K562 (cell line): ENCODE results near the gene CLCNKA.

ENCODE experiments used
- BRCA1 ChIP-seq, 2 experiments: fragments of 450-650 bp in 1 of 2; sonication (generic) in 1 of 2; formaldehyde crosslinking in 1 of 2; IDR thresholded peaks; 2 replicates each; pipeline versions ENCODE4 v1.5.0 to v1.6.1; 2017 to 2020; ENCODE audit warnings: mild to moderate bottlenecking in 1 of 2, missing genetic modification reagents in 1 of 2
- CBFA2T3 ChIP-seq: fragments of 450-650 bp; IDR thresholded peaks from 2 replicates; pipeline ENCODE4 v1.6.1; 2017
- ELF4 ChIP-seq: fragments of 450-650 bp; formaldehyde crosslinking; IDR thresholded peaks from 2 replicates; pipeline ENCODE4 v1.4.0; 2022; ENCODE audit warnings: missing genetic modification characterization
- ETS2 ChIP-seq: IDR thresholded peaks from 2 replicates; pipeline ENCODE4 v1.6.1; 2016; ENCODE audit warnings: borderline replicate concordance, missing genetic modification characterization, mild to moderate bottlenecking, moderate library complexity, missing compliant biosample characterization; ENCODE audit not compliant: poor library complexity, severe bottlenecking
- GTF3C2 ChIP-seq: IDR thresholded peaks from 3 replicates; pipeline ENCODE4 v1.6.1; 2011; ENCODE audit warnings: borderline replicate concordance, mild to moderate bottlenecking, moderate library complexity; ENCODE audit not compliant: insufficient read length; ENCODE audit errors: extremely low read depth
- POLR2A ChIP-seq: fragments of 450-650 bp; conservative IDR thresholded peaks from 2 replicates; pipeline ENCODE4 v1.6.1; 2016
- REST ChIP-seq, 2 experiments: fragments of 450-650 bp; formaldehyde crosslinking in 1 of 2; IDR thresholded peaks; 2 replicates each; pipeline versions ENCODE4 v1.4.0 to v1.6.1; 2014 to 2020; ENCODE audit warnings: mild to moderate bottlenecking in 2 of 2, borderline replicate concordance in 1 of 2, low read depth in 1 of 2
- ZFP36 ChIP-seq: fragments of 150-350 bp; IDR thresholded peaks from 2 replicates; pipeline ENCODE4 v1.6.1; 2018; ENCODE audit warnings: low read length, low read depth; ENCODE audit not compliant: partially characterized antibody
- ZNF232 ChIP-seq: sonication (generic); formaldehyde crosslinking; IDR thresholded peaks from 2 replicates; pipeline ENCODE4 v1.8.0; 2022; ENCODE audit warnings: mild to moderate bottlenecking, missing genetic modification reagents
- TF ChIP-seq, protein P1 (sequence below), 3 experiments: IDR thresholded peaks in 2 of 3; conservative IDR thresholded peaks in 1 of 3; 2 replicates each; pipeline ENCODE4 v1.5.1; 2011 to 2012; ENCODE audit warnings: low read length in 3 of 3, mild to moderate bottlenecking in 3 of 3, control low read depth in 2 of 3, improper control_type of control experiment in 1 of 3, inconsistent platforms in 1 of 3, low read depth in 1 of 3, mixed read lengths in 1 of 3, moderate library complexity in 1 of 3; ENCODE audit not compliant: insufficient read depth in 2 of 3
- TF ChIP-seq, protein P2 (sequence below): fragments of 250-450 bp; sonication (Bioruptor Pico); IDR thresholded peaks from 2 replicates; pipeline ENCODE4 v1.8.0; 2021; ENCODE audit warnings: borderline replicate concordance, mild to moderate bottlenecking, moderate library complexity; ENCODE audit not compliant: poor library complexity, severe bottlenecking
- TF ChIP-seq, protein P3 (sequence below): fragments of 250-450 bp; sonication (Bioruptor Pico); IDR thresholded peaks from 2 replicates; pipeline ENCODE4 v1.4.0; 2020; ENCODE audit warnings: borderline replicate concordance

- TF ChIP-seq, protein P1, sequence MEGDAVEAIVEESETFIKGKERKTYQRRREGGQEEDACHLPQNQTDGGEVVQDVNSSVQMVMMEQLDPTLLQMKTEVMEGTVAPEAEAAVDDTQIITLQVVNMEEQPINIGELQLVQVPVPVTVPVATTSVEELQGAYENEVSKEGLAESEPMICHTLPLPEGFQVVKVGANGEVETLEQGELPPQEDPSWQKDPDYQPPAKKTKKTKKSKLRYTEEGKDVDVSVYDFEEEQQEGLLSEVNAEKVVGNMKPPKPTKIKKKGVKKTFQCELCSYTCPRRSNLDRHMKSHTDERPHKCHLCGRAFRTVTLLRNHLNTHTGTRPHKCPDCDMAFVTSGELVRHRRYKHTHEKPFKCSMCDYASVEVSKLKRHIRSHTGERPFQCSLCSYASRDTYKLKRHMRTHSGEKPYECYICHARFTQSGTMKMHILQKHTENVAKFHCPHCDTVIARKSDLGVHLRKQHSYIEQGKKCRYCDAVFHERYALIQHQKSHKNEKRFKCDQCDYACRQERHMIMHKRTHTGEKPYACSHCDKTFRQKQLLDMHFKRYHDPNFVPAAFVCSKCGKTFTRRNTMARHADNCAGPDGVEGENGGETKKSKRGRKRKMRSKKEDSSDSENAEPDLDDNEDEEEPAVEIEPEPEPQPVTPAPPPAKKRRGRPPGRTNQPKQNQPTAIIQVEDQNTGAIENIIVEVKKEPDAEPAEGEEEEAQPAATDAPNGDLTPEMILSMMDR (IDR thresholded peaks at IDR 0.05 in 2 of 3, conservative IDR thresholded peaks at IDR 0.05 in 1 of 3; ENCODE audit: insufficient read depth in 2 of 3, low read depth in 1 of 3, low read length in 3 of 3) = no peak
- no peak for TF ChIP-seq GTF3C2
- TF ChIP-seq, protein P2, sequence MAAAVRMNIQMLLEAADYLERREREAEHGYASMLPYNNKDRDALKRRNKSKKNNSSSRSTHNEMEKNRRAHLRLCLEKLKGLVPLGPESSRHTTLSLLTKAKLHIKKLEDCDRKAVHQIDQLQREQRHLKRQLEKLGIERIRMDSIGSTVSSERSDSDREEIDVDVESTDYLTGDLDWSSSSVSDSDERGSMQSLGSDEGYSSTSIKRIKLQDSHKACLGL (CRISPR knock-in tag) = no peak
- TF ChIP-seq, protein P3, sequence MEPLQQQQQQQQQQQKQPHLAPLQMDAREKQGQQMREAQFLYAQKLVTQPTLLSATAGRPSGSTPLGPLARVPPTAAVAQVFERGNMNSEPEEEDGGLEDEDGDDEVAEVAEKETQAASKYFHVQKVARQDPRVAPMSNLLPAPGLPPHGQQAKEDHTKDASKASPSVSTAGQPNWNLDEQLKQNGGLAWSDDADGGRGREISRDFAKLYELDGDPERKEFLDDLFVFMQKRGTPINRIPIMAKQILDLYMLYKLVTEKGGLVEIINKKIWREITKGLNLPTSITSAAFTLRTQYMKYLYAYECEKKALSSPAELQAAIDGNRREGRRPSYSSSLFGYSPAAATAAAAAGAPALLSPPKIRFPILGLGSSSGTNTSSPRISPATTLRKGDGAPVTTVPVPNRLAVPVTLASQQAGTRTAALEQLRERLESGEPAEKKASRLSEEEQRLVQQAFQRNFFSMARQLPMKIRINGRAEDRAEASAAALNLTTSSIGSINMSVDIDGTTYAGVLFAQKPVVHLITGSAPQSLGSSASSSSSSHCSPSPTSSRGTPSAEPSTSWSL (CRISPR knock-in tag) = no peak
- no peak for TF ChIP-seq ELF4 (CRISPR knock-in tag)
- no peak for TF ChIP-seq ZFP36
- TF ChIP-seq BRCA1 (IDR thresholded peaks at IDR 0.05) = no peak
- no peak for TF ChIP-seq BRCA1 (CRISPR knock-in tag; IDR thresholded peaks at IDR 0.05)
- no peak for TF ChIP-seq CBFA2T3
- TF ChIP-seq POLR2A = no peak
- TF ChIP-seq ETS2 (tag) = no peak
- no peak for TF ChIP-seq ZNF232 (CRISPR knock-in tag)
- TF ChIP-seq REST (IDR thresholded peaks at IDR 0.05; ENCODE audit: borderline replicate concordance) = no peak
- no peak for TF ChIP-seq REST (CRISPR knock-in tag; IDR thresholded peaks at IDR 0.05; ENCODE audit: low read depth)
These were observed 33.0 kb downstream of the CLCNKA start for GRCh38 chr1:16054598-16055540.
